Activated CD4-positive, alpha-beta T cell treated with anti-CD3 and anti-CD28 coated beads, Interleukin-2, amount 10 ng/mL, durations not matched to agents 24 days and 14 days (primary cell): ENCODE results near the gene HS3ST4. TPM values are rescaled to one million over a fixed set of nuclear protein-coding genes. Genes with fewer than 3 reads are reported as not detected.

Source experiments
- DNase-seq: peaks from one replicate; pipeline ENCODE4 v3.0.0; 2022
- H3K27ac Mint-ChIP-seq: one replicate; pipeline ENCODE4 v1.8.0; 2022; ENCODE audit warnings: mild to moderate bottlenecking, mixed read lengths
- H3K27me3 Mint-ChIP-seq: one replicate; pipeline ENCODE4 v1.8.0; 2022; ENCODE audit warnings: mixed read lengths
- H3K36me3 Mint-ChIP-seq: one replicate; pipeline ENCODE4 v1.8.0; 2022; ENCODE audit warnings: low read depth, mild to moderate bottlenecking, mixed read lengths
- H3K4me1 Mint-ChIP-seq: one replicate; pipeline ENCODE4 v1.8.0; 2021; ENCODE audit warnings: mixed read lengths
- H3K4me3 Mint-ChIP-seq: one replicate; pipeline ENCODE4 v1.8.0; 2022; ENCODE audit warnings: mild to moderate bottlenecking, moderate library complexity, mixed read lengths
- H3K9me3 Mint-ChIP-seq: one replicate; pipeline ENCODE4 v1.8.0; 2021; ENCODE audit warnings: mixed read lengths
- intact Hi-C: fragments of 100-400 bp; cut with micrococcal nuclease; formaldehyde crosslinking; loops from one replicate; pipeline ENCODE4 v1.15.1; 2023
- total RNA-seq: library from RNA; stranded (reverse); gene quantifications from 2 replicates; pipeline ENCODE4 v1.2.3, GENCODE V29; 2022

Gene HS3ST4
- total RNA-seq, 1 donor from 2014 or later, result not detected

DNA sequence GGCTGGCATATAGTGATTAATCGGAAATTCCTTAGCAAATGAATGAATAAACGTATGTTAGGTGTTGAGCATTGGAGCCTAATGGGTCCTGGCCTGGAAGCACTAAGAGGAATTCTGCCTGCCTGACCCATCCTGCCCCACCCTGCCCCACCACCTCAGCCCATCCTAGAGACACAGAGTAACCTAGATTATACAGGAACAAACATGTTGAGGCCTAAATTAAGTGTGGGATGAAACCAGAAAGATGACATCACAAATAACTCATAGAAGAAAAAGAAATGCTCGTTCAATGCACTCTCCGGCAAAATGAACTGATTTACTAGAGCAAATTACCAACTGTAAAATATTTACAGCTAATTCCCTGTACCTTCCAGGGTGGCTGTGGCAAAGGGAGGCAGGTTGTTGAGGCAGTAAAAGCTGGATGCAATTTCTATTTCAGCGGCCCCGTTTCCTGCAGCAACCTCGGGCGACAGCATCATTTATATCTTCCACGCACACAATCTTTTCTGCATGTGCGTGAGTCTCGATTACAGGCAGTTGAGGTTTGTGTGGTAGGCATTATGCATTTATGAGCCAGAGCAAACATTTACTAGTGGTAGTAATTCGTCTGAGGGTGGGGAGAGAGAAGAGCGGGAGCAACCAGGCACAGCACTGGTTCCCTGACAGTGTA lies 417.2 kb downstream of the HS3ST4 start:
- Mint-ChIP-seq H3K36me3 (no peaks in the 10 kb centered on the region), H3K4me3 (no peak overlapping the region), H3K4me1 (no peaks in the 10 kb centered on the region), H3K27ac (no peak overlapping the region), H3K9me3 (peaks cover 6% of the 10 kb centered on the region), H3K27me3 (no peaks in the 10 kb centered on the region)
- intact Hi-C loops, result no loop called here
- no peak for DNase-seq

DNA sequence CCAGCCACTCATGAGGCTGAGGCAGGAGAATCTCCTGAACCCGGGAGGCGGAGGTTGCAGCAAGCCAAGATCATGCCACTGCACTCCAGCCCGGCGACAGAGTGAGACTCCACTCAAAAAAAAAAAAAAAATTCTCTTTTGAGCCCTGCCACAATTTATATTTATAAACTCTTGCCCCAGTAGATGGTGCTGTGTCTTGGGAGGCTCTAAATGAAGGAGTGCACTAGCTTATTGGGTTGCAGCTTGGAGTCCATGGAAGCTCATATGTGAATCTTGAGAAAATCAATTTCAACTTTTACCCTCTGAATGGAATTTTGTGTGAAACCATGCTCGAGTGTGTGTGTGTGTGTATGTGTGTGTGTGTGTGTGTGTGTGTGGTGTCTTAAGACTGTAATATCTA lies 420.1 kb downstream of the HS3ST4 start:
- H3K9me3 Mint-ChIP-seq, result no peaks in the 10 kb centered on the region
- no peaks in the 10 kb centered on the region for H3K27me3 Mint-ChIP-seq
- intact Hi-C loops, result no loop called here

DNA sequence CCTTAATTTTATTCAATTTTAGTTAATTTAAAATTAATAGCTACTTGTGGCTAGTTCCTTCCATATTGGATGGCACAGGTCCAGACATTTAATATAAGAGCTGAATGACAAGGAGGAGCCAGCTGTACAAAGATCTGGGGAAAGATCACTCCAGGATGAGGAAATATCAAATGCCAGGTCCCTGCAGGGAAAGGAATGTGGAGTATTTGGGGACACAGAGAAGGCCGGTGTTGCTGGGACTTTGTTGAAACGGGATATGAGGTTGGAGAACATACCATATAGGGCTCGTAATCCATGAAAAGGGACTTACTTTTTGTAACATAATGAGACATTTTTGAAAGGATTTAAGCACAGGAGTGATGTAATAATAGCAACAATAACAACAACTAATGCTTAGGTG lies 426.8 kb downstream of the HS3ST4 start:
- DNase-seq, result no peak
- Mint-ChIP-seq H3K4me3 (no peak overlapping the region), H3K4me1 (no peaks in the 10 kb centered on the region), H3K36me3 (no peaks in the 10 kb centered on the region), H3K9me3 (no peaks in the 10 kb centered on the region), H3K27me3 (no peaks in the 10 kb centered on the region), H3K27ac (no peak overlapping the region)
- intact Hi-C loops, result no loop called here

More for the DNA sequence above, 420.1 kb downstream of the HS3ST4 start:
- no peak overlapping the region for H3K4me3 Mint-ChIP-seq
- no peaks in the 10 kb centered on the region for H3K4me1 Mint-ChIP-seq
- H3K36me3 Mint-ChIP-seq, result no peaks in the 10 kb centered on the region
- no peak overlapping the region for H3K27ac Mint-ChIP-seq
- no peak for DNase-seq

DNA sequence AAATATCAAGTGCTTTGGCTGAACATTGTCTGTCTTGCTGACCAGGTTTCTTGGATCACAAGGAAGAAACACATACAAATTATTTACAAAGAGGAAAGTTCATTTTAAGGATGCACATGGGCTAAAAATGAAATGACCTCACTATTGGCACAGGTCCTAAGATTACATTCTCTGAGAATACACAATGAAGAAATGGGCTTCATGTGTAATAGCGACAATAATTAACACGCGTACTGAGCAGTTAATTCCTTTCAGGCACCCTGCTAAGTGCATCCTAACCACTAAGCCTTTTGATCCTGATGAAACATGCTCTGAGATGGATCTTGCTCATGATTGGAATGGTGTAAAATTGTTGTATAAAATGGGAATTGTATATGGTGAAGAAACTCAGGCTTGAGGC lies 429.0 kb downstream of the HS3ST4 start:
- intact Hi-C loops, result no loop called here
- H3K27me3 Mint-ChIP-seq, result no peaks in the 10 kb centered on the region
- H3K9me3 Mint-ChIP-seq, result no peaks in the 10 kb centered on the region
- H3K4me3 Mint-ChIP-seq, result no peak overlapping the region
- H3K27ac Mint-ChIP-seq, result no peak overlapping the region
- H3K36me3 Mint-ChIP-seq, result no peaks in the 10 kb centered on the region
- no peaks in the 10 kb centered on the region for H3K4me1 Mint-ChIP-seq
- DNase-seq, result no peak

DNA sequence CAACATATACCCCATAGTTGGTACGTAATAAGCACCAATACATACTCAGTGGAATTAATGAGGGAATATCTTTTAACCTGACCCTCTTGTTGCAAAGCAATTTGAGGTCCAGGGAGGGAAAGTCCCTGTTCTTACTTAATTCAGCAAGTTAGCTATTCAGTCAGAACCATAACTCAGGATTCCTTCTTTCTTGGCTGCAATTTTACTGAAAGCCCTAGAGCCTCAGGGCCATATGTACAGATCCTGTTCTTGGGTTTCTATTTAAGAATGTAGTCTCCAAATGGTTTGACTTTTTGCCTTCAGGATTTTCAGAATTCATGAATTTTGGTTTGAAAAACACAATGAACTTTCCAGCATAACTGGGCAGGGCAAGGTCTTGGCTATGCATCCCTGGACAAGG lies 436.5 kb downstream of the HS3ST4 start:
- no peak overlapping the region for H3K27ac Mint-ChIP-seq
- H3K27me3 Mint-ChIP-seq, result peaks cover 2% of the 10 kb centered on the region
- no peak for DNase-seq
- no peak overlapping the region for H3K4me3 Mint-ChIP-seq
- H3K4me1 Mint-ChIP-seq, result no peaks in the 10 kb centered on the region
- intact Hi-C loops, result no loop called here
- H3K36me3 Mint-ChIP-seq, result no peaks in the 10 kb centered on the region
- H3K9me3 Mint-ChIP-seq, result no peaks in the 10 kb centered on the region

DNA sequence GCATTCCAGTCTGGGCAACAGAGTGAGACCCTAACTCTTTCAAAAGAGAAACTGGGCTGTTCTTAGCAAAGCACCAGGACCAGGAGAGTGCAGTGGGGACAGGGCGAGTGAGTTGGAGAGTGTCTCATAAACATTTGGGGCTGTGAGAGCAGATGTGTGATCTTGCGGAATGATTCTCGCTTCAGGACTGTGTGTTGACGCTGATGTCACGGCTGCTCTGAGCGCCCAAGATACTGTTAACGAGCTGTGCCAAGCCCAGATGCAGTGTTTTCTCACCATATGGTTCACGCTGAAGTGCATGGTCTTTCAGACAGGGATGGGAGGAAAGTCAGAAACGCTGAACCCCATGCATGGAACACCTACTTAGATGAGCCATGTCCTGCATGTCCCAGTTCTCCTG lies 438.2 kb downstream of the HS3ST4 start:
- Mint-ChIP-seq H3K9me3 (no peaks in the 10 kb centered on the region), H3K4me1 (no peaks in the 10 kb centered on the region), H3K36me3 (no peaks in the 10 kb centered on the region), H3K27me3 (peaks cover 2% of the 10 kb centered on the region), H3K4me3 (no peak overlapping the region), H3K27ac (no peak overlapping the region)
- no peak for DNase-seq
- intact Hi-C loops, result no loop called here

DNA sequence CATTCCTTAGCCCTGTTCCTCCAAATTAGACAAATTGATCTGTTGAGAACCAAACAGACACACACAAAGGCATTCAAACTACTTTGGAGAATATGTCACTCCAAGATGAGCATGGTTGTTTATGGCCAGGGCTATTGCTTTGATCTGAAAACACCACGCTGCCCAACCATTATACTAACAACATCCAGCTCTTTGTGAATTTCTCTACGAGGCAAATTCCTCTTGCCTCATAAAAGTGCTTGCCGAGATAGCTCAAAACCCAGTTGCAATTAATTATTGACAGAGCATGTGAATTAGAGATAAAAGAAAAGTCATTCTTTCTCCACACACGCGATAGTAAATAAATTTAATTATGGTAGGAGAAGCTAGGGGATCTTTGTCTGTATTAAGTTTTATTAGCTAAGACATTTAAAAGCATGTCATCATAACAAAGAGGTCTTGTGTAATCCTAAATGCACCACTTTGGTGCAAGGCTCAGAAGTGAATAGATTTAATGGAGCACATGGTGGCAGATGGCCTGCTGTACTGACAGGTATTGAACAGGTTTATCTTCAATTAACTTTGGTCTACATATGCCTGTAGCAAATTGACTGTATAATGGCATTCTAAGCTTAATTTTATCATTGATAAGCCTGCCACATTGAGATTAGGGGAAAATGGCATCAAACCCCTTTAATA lies 441.8 kb downstream of the HS3ST4 start:
- no peaks in the 10 kb centered on the region for H3K4me1 Mint-ChIP-seq
- no peaks in the 10 kb centered on the region for H3K27me3 Mint-ChIP-seq
- intact Hi-C loops, result no loop called here
- H3K36me3 Mint-ChIP-seq, result no peaks in the 10 kb centered on the region
- no peak for DNase-seq
- no peaks in the 10 kb centered on the region for H3K9me3 Mint-ChIP-seq
- H3K27ac Mint-ChIP-seq, result no peak overlapping the region
- no peak overlapping the region for H3K4me3 Mint-ChIP-seq

DNA sequence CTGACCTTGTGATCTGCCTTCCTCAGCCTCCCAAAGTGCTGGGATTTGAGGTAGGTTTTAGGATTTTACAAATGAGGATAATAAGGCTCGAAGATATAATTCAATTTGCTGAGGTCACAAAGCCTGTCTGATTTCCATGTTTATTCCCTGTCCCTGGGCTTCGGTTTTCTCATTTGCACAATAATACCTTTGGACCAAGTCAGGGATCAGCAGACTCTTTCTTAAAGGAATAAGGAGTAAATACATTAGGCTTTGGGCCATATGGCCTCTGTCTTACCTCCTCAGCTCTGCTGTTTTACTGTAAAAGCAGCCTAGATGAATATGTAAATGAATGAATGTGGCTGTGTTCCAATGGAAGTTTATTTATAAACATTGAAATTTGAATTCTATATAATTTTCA lies 442.8 kb downstream of the HS3ST4 start:
- no peak for DNase-seq
- intact Hi-C loops, result no loop called here
- Mint-ChIP-seq H3K27me3 (no peaks in the 10 kb centered on the region), H3K9me3 (no peaks in the 10 kb centered on the region), H3K4me1 (no peaks in the 10 kb centered on the region), H3K4me3 (no peak overlapping the region), H3K27ac (no peak overlapping the region), H3K36me3 (no peaks in the 10 kb centered on the region)

DNA sequence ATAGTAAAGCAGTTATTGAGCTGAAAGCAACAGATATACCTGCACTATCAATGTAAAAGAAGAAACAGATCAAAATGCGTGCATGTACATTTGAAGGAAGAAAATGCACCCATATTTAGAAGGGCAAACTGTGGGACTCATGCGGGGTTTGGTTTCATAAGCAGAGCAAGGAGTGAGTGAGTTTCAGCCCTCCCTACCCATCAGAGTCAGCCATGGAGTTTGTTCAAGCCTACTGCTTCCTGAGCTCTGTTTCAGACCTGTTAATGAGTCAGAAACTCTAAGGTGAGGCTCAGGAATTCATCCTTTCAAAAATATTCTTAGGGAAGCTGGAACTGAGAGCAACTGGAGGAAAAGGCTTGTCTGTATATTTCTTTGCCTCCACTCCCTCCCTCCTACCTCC lies 446.2 kb downstream of the HS3ST4 start:
- Mint-ChIP-seq H3K27me3 (no peaks in the 10 kb centered on the region), H3K27ac (no peak overlapping the region), H3K4me3 (no peak overlapping the region), H3K4me1 (no peaks in the 10 kb centered on the region), H3K9me3 (no peaks in the 10 kb centered on the region), H3K36me3 (no peaks in the 10 kb centered on the region)
- no peak for DNase-seq
- intact Hi-C loops, result no loop called here

DNA sequence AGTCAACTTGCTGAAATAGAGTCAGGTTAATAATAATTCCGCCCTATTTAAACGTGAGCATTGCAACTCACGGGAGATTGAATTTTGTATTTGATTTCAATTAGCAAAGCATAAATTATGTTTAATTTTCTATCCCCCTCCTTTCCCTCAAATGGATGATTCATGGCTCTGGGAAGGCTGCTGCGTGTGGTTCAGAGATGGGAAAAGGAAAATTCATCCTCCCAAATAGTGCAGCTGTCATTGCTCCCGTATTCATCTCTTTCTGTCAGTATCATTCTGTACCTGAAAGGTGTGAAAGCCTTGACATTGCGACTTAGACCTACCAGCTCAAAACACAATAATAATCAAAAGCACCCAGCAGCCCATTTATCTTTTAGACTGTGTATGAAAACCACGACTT lies 447.3 kb downstream of the HS3ST4 start:
- H3K4me1 Mint-ChIP-seq, result no peaks in the 10 kb centered on the region
- H3K4me3 Mint-ChIP-seq, result no peak overlapping the region
- no peaks in the 10 kb centered on the region for H3K27me3 Mint-ChIP-seq
- no peaks in the 10 kb centered on the region for H3K36me3 Mint-ChIP-seq
- no peak overlapping the region for H3K27ac Mint-ChIP-seq
- intact Hi-C loops, result no loop called here
- H3K9me3 Mint-ChIP-seq, result no peaks in the 10 kb centered on the region
- no peak for DNase-seq

DNA sequence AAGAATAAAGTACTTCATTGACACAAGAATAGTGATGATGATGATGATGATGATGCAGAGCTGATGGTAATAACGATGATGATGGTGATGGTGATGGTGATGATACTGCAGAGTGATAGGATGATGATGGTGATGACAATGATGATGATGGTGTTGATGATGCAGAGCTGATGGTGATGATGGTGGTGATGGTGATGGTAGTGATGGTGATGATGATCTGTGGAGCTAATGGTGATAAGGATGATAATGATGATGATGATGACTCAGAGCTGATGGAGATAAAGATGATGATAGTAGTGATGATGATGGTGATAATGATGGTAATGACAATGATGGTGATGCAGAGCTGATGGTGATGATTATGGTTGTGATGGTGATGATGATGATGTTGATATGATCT lies 448.1 kb downstream of the HS3ST4 start:
- H3K9me3 Mint-ChIP-seq, result no peaks in the 10 kb centered on the region

DNA sequence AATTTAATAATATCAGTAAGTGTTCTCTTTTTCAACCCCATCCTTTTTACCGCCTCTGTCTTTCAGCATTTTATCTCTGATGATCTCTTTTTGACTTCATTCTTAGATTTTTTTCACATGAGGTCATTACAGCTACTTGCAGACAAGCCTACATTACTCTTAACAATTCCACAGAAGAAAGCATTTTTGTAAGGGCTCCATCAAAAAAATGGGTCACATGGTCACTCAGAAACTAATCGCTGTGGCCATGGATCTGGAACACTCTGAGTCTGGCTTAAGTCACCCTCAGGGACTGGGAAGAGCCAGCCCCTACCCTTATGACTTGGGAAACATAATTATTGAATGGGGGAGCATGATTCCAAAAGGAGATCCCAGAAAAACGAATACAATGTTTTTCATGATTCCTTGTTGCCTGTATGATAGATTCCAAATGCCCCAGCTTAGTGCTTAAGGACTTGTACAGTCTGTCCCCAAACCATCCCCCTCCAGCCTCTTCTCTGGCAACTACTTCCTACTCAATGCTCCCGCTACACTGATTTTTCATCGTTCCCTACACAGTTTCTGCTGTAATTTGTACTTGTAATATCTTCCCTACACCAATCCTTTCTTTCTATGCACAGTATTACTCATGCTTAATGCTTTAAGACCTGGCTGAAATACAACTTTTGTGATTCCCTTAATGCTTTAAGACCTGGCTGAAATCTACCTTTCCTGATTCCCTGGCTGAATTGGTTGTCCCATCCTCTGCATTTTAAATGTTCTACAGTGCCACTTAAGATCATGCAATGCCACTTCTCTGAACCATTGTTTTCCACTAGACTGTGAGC lies 457.8 kb downstream of the HS3ST4 start:
- Mint-ChIP-seq H3K4me1 (no peaks in the 10 kb centered on the region), H3K27me3 (no peaks in the 10 kb centered on the region), H3K27ac (no peak overlapping the region), H3K9me3 (no peaks in the 10 kb centered on the region), H3K4me3 (no peak overlapping the region), H3K36me3 (no peaks in the 10 kb centered on the region)
- no peak for DNase-seq
- intact Hi-C loops, result no loop called here

More for the DNA sequence above, 448.1 kb downstream of the HS3ST4 start:
- Mint-ChIP-seq H3K4me3 (no peak overlapping the region), H3K27ac (no peak overlapping the region), H3K27me3 (no peaks in the 10 kb centered on the region), H3K36me3 (no peaks in the 10 kb centered on the region), H3K4me1 (no peaks in the 10 kb centered on the region)
- intact Hi-C loops, result no loop called here
- DNase-seq, result no peak

DNA sequence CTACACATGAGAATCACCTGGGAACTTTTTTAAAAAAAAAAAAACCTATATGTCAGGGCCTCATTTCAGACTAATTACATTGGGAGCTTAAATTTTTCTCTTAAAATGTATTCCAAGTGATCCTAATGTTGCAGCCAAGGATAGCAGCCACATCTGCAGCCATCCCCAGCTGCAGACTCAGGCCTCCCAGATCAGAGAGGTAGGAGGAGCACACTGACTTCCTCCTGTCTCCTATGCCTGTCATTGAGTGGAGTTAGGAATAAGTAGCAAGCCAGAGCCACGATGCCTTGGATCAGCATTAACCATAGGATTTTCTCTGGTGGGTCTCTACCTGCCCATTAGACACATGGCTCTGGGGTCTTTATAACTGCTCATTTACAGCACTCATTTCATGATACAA lies 463.5 kb downstream of the HS3ST4 start:
- no peak for DNase-seq
- H3K9me3 Mint-ChIP-seq, result no peaks in the 10 kb centered on the region
- no peak overlapping the region for H3K27ac Mint-ChIP-seq
- H3K4me1 Mint-ChIP-seq, result no peaks in the 10 kb centered on the region
- H3K36me3 Mint-ChIP-seq, result no peaks in the 10 kb centered on the region
- no peaks in the 10 kb centered on the region for H3K27me3 Mint-ChIP-seq
- no peak overlapping the region for H3K4me3 Mint-ChIP-seq
- intact Hi-C loops, result no loop called here

DNA sequence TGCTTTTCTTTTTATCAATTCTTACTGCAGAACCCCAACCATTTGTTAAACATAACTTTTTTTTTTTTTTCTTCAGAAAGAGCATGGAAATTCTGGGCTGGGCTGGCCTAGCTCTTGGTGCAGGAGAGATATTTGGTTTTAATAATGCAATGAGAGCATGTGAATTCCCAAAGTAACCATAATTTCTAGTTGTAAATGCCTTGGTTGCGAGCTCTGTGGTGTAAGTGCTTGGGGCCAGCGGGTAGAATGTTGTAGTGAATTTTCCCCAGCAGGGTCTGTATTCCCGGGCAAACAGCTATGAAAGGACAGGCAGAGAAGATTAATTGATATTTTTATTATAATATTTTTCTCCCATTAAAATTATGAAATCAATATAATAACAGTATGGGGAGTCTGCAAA lies 465.6 kb downstream of the HS3ST4 start:
- Mint-ChIP-seq H3K27me3 (no peaks in the 10 kb centered on the region), H3K9me3 (no peaks in the 10 kb centered on the region), H3K36me3 (no peaks in the 10 kb centered on the region), H3K27ac (no peak overlapping the region), H3K4me1 (no peaks in the 10 kb centered on the region), H3K4me3 (no peak overlapping the region)
- intact Hi-C loops, result no loop called here
- no peak for DNase-seq
